Kidney (tissue), 14 donors: Measurements from ENCODE around the gene ST6GAL1. TPM values are rescaled to one million over a fixed set of nuclear protein-coding genes. Genes with fewer than 3 reads are reported as not detected.

ENCODE experiments used
- DNase-seq, 5 donors: peaks; one replicate each; pipeline ENCODE4 v3.0.0-alpha.2; 2013 to 2020
- FAIRE-seq: peaks from 2 replicates; lab custom pipeline; 2012; peaks lifted over from hg19 to GRCh38; lab: Jason Lieb, UNC
- H3K27ac ChIP-seq, 2 donors: one replicate each; pipeline ENCODE4 v1.7.0; 2013; ENCODE audit warnings: low read depth in 2 of 2, low read length in 2 of 2, inconsistent platforms in 1 of 2
- H3K27me3 ChIP-seq: one replicate; pipeline ENCODE4 v1.7.1; 2013; ENCODE audit warnings: low read length, inconsistent platforms; ENCODE audit not compliant: control insufficient read depth, insufficient read depth
- H3K36me3 ChIP-seq, 3 donors: one replicate each; pipeline versions ENCODE4 v1.7.0 to v1.7.1; 2013; ENCODE audit warnings: low read length in 3 of 3, control low read depth in 1 of 3, inconsistent platforms in 1 of 3; ENCODE audit not compliant: insufficient read depth in 3 of 3, control insufficient read depth in 2 of 3
- H3K4me1 ChIP-seq, 3 donors: one replicate each; pipeline versions ENCODE4 v1.7.0 to v1.7.1; 2013; ENCODE audit warnings: low read length in 3 of 3, inconsistent platforms in 1 of 3, low read depth in 1 of 3; ENCODE audit not compliant: control insufficient read depth in 2 of 3, insufficient read depth in 2 of 3
- H3K4me3 ChIP-seq, 3 donors: one replicate each; pipeline versions ENCODE4 v1.7.0 to v1.8.1; 2013; ENCODE audit warnings: low read length in 3 of 3, control low read depth in 1 of 3, inconsistent platforms in 1 of 3
- H3K9ac ChIP-seq, 3 donors: one replicate each; pipeline versions ENCODE4 v1.7.0 to v1.7.1; 2013; ENCODE audit warnings: low read length in 3 of 3, control low read depth in 1 of 3, inconsistent platforms in 1 of 3
- H3K9me3 ChIP-seq, 3 donors: one replicate each; pipeline versions ENCODE4 v1.7.0 to v1.7.1; 2013; ENCODE audit warnings: low read length in 3 of 3, control low read depth in 1 of 3, inconsistent platforms in 1 of 3; ENCODE audit not compliant: control insufficient read depth in 2 of 3, insufficient read depth in 1 of 3
- CTCF ChIP-seq: IDR thresholded peaks from 3 replicates; pipeline ENCODE4 v1.5.1; 2012; ENCODE audit warnings: mild to moderate bottlenecking, moderate library complexity, borderline replicate concordance; ENCODE audit not compliant: insufficient read depth; ENCODE audit errors: extremely low read depth
- intact Hi-C: fragments of 100-400 bp; cut with DNase I; formaldehyde crosslinking; loops from one replicate; pipeline ENCODE4 v1.11.1; 2022
- polyA plus RNA-seq: library from polyadenylated mRNA; stranded (reverse); fragments of 350-450 nt; fragmentation: Illumina TruSeq; extraction: RNeasy Lipid Tissue Mini Kit (QIAGEN cat#74804); gene quantifications from one replicate; pipeline ENCODE4 v1.2.3, GENCODE V29; 2014; ENCODE audit warnings: low read depth, low replicate concordance; ENCODE audit not compliant: insufficient read depth
- total RNA-seq: library from RNA; stranded (reverse); fragmentation: NEBNext Ultra II Directional; extraction: Animal tissue kit (Norgen Biotek cat#: 25700); gene quantifications from one replicate; pipeline ENCODE4 v1.2.1, GENCODE V29; 2021
- donor health status: control.
- donor health status: control.
- donor health status: control.
- donor health status: control.
- donor health status: control.
- donor health status: DM: yes; HTN: yes; CAD: no.
- donor health status: Normal renal cell carcinoma (clear cell type).

The ST6GAL1 gene
- total and polyA plus RNA-seq, 2 donors from 2014 or later: 62.6 to 236 TPM

DNA sequence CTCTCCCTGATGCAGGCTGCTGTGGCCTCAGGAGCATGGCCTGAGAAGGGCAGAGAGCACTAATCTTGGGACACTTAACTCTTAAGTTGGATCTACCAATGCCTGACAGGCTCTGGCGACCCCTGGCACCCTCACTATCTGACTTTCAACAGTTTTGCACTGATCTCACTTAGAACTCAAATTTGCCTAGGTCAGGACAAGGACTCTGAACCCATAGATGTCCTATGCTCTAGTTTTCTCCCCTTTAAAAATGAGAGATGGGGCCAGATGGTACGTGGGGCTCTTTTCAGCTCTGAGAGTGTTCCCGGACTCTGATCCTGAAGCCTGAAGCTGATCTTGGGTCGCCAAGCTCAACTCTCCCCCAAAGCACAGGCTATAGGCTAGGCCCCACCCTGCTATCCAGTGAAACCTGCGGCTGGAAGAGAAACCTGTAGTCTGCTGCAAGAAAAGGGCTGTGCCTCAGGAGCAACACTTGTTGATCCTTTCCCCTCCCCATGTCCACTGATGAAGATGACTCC lies 143.3 kb downstream of the ST6GAL1 start:
- no peak for TF ChIP-seq CTCF
- H3K27me3 ChIP-seq: no peaks in the 10 kb centered on the region
- DNase-seq (no peak), FAIRE-seq (no peak)
- H3K9me3 ChIP-seq: peaks cover 0 to 3% (median 0%) of the 10 kb centered on the region in 3 donors
- intact Hi-C loops: no loop called here
- no peak overlapping the region for H3K9ac ChIP-seq
- H3K4me3 ChIP-seq: no peak overlapping the region
- peaks cover 2 to 12% (median 5%) of the 10 kb centered on the region in 3 donors for H3K36me3 ChIP-seq
- H3K27ac ChIP-seq: no peak overlapping the region
- no peaks in the 10 kb centered on the region for H3K4me1 ChIP-seq

DNA sequence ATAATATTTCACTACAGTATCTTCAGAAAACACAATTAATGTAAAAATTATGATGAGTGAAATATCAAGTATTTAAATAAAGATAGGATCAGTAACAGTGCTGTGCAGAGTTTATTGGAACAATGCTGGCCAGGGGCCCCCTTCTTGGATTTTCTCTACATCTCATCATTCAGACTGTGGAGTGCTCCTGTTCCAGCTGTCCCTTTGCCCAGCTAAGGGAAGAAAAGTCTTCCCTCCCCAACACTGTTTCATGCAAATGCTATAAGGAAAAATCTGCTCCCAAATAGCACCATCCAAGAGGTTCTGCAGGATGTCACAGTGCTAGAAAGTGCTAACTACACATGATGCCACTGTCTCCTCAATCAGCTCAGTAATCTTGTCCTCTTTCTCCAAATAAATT lies 144.5 kb downstream of the ST6GAL1 start:
- Histone ChIP-seq H3K36me3 (peaks cover 2 to 12% (median 5%) of the 10 kb centered on the region in 3 donors), H3K9ac (no peak overlapping the region), H3K4me1 (no peaks in the 10 kb centered on the region), H3K9me3 (peaks cover 0 to under 1% (median 0%) of the 10 kb centered on the region in 3 donors), H3K27me3 (no peaks in the 10 kb centered on the region), H3K27ac (no peak overlapping the region), H3K4me3 (no peak overlapping the region)
- no peak for DNase-seq
- FAIRE-seq: no peak
- intact Hi-C loops: no loop called here
- TF ChIP-seq CTCF: no peak

- Histone ChIP-seq H3K4me3 (no peak overlapping the region), H3K36me3 (peaks cover 2 to 12% (median 5%) of the 10 kb centered on the region in 3 donors), H3K9ac (no peak overlapping the region), H3K4me1 (no peaks in the 10 kb centered on the region), H3K27me3 (no peaks in the 10 kb centered on the region), H3K27ac (no peak overlapping the region), H3K9me3 (no peaks in the 10 kb centered on the region)
- no peak for TF ChIP-seq CTCF
- no peak for FAIRE-seq
- DNase-seq: no peak
- intact Hi-C loops: no loop called here
Observed at GRCh38 chr3:187076297-187076696, 146.0 kb downstream of the ST6GAL1 start.

- Histone ChIP-seq H3K27me3 (no peaks in the 10 kb centered on the region), H3K36me3 (peaks cover 2 to 12% (median 5%) of the 10 kb centered on the region in 3 donors), H3K4me3 (no peak overlapping the region), H3K4me1 (no peaks in the 10 kb centered on the region), H3K9me3 (no peaks in the 10 kb centered on the region), H3K27ac (no peak overlapping the region), H3K9ac (no peak overlapping the region)
- no peak for TF ChIP-seq CTCF
- no peak for DNase-seq
- intact Hi-C loops: no loop called here
- no peak for FAIRE-seq
Observed at GRCh38 chr3:187077085-187077484, 146.8 kb downstream of the ST6GAL1 start.
